Mucosa of gallbladder (tissue), 1 donor: ENCODE data around the gene EPS15. TPM values are rescaled to one million over a fixed set of nuclear protein-coding genes. Genes with fewer than 3 reads are reported as not detected.
"Not testable (repeated sequence)": the region's sequence is repeated elsewhere in the genome, so short reads cannot be mapped to it uniquely, and the experiment has no call there.

Experiments
- DNase-seq: peaks from one replicate; pipeline ENCODE4 v3.0.0-alpha.2; 2020; ENCODE audit warnings: low spot score
- total RNA-seq: library from RNA; stranded (reverse); gene quantifications from one replicate; pipeline ENCODE4 v1.2.1, GENCODE V29; 2021
- donor health status: DM: no; HTN: no; CAD: no.

Gene EPS15
- total RNA-seq: 67.0 TPM

- DNase-seq: peak; percentile 89
These were observed at the start of gene EPS15 for GRCh38 chr1:51519048-51519864. Gene EPS15, minus strand, starts transcription at chr1:51519266. Its CDS starts 35 bp downstream, at chr1:51519231.

- no peak for DNase-seq
These were observed 49.3 kb upstream of the EPS15 start for GRCh38 chr1:51568231-51568935.

- DNase-seq: no peak
These were observed 48.6 kb upstream of the EPS15 start for GRCh38 chr1:51567653-51568052.

GRCh38 chr1:51566260-51566659, 47.2 kb upstream of the EPS15 start:
- no peak for DNase-seq

- no peak for DNase-seq
These were observed 45.9 kb upstream of the EPS15 start for GRCh38 chr1:51565009-51565408.

GRCh38 chr1:51564124-51564523, 45.1 kb upstream of the EPS15 start:
- no peak for DNase-seq

GRCh38 chr1:51561702-51562101, 42.6 kb upstream of the EPS15 start:
- DNase-seq: no peak

DNA sequence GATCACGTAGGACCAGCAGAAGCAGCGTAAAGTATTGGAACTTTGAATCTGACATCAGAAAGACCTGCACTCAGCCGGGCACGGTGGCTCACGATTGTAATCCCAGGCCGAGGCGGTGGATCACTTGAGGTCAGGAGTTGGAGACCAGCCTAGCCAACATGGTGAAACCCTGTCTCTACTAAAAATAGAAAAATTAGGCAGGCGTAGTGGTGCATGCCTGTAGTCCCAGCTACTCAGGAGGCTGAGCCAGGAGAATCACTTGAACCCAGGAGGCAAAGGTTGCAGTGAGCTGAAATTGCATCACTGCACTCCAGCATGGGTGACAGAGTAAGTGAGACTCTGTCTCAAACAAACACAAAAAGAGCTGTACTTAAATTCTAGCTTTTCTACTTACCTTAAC, 41.8 kb upstream of the EPS15 start:
- DNase-seq: not testable (repeated sequence)

GRCh38 chr1:51560034-51560433, 41.0 kb upstream of the EPS15 start:
- DNase-seq: no peak

DNA sequence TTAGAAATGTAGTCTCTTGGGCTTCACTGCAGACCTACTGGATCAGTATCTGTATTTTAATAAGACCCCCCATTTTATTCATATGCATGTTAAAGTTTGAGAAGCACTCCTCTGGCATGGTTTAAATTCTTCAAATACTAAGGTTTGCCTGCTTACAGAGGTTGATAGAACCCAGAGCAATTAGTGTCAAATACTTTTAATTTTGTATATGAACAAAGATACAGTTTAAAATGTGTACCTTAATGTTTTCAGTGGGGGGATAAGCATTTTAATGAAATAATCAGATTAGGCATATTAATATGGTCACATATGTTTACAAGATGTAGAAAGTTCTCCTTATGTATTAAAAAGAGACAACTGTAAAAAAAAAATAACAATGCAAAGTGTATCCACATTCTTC, 40.4 kb upstream of the EPS15 start:
- no peak for DNase-seq

DNA sequence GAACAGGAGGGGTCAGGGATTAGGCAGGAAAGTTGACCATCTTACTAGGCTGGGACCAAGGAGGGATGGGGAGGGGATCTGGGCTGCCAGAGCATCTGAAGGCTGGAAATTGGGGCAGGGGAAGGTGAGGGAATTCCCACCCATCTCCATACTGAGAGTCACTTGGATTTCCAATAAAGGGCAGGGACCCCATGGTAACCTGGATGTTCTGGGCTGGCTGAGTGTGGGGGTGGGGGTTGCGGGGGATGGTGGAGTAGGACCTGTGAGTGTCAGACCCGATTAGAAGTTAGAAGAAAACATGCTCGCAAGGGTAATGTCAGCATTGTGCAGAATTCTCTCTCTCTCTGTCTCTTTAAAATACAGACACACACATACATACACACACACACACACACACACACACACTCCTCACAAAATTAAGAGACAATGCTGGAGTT, 40.0 kb upstream of the EPS15 start:
- no peak for DNase-seq

GRCh38 chr1:51558375-51558924, 39.4 kb upstream of the EPS15 start:
- DNase-seq: no peak

DNA sequence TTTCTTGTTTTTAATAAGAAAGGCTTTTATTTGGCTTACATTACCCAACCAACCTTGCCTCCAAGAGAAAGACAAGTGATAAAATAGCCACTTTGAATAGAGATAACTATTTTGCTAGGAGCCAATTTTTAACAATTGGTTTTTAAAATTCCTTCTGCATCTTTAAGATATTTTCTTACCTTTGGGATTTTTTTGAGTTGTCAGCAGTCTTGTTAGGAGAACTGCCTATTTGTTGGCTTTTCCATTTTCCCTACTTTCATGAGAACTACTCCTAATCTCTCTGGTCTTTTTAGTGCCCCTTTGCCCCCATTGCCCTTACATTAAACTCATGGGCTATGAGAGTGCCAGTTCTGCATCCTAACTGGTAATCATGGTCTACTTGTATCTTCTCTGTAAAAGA, 38.1 kb upstream of the EPS15 start:
- DNase-seq: no peak

- DNase-seq: no peak
These were observed 37.0 kb upstream of the EPS15 start for GRCh38 chr1:51555866-51556619.

- no peak for DNase-seq
These were observed 34.8 kb upstream of the EPS15 start for GRCh38 chr1:51553911-51554310.

DNA sequence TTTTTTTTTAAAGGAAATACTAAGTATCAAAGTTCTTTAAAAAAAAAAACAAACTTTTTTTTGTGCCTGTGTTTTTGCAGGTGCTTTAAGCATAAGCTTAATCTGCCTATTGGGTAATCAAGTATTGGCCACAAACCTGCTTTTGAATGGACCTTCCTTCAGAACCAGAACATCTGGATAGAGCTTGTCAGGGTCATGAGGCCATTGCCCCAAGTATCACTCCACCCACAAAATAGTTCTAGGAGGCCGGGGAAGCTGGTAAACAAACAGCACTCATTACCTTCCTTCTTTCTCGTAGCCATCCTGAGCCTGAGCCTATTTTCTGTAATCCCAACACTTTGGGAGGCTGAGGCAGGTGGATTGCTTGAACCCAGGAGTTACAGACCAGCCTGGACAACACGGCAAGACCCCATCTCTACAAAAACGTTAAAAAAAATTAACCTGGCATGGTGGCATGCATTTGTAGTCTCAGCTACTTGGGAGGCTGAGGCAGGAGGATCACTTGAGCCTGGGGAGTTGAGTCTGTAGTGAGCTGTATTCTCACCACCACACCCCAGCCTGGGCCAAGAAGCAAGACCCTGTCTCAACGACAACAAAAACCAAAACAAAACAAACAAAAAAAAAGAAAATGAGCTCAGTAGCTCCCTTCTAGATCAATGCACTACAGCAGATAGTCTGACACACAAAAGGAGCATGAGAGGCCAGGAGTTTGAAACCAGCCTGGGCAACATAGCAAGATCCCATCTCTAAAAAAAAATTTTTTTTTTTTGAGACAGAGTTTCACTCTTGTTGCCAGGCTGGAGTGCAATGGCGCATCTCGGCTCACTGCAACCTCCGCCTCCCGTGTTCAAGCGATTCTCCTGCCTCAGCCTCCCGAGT, 34.1 kb upstream of the EPS15 start:
- no peak for DNase-seq

- no peak for DNase-seq
These were observed 32.8 kb upstream of the EPS15 start for GRCh38 chr1:51551848-51552296.

DNA sequence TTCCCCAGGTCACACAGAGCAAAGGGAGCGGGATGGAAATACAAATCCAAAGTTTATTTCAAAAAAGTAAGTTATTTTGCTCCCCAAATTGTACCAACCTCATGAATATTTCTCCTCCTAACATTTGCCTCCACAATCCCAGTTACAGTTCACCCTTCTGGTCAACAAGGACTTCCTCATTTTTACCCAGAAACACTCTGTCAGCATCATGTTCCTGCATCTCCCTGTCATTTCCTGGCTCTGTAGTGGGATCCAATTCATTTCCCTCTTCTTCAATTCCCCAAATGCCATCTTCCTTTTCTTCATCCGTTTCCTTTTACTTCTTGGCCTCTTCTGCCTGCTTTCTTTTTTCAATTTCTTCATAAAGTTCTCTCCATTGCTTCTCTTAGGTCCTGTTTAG, 32.0 kb upstream of the EPS15 start:
- no peak for DNase-seq

GRCh38 chr1:51549901-51550300, 30.8 kb upstream of the EPS15 start:
- DNase-seq: no peak

DNA sequence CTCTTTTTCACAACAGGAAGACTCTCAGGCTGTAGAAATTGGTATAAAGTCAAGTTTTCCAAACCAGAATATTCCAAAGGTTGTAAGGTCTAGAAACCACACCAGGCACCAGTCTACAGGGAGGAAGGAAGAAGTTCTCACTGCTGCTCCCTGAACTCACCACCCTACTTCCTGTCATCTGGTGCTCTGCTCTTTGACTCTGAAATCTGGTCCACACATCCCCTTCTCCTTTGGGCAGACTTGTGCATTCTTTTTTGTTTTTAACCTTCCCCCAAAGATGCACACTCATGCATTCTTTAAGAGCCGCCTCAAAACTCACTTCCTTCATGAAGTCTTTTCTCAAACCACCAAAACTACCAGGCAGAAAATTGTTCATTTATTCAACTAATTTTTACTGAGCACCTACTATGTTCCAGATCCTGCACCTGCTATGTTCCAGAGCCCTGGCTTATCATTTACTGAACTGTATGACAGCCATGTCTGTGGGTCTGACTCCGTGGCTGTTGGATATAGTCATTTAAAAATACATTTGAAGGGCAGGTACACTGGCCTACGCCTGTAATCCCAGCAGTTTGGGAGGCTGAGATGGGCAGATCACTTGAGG, 30.1 kb upstream of the EPS15 start:
- DNase-seq: no peak

DNA sequence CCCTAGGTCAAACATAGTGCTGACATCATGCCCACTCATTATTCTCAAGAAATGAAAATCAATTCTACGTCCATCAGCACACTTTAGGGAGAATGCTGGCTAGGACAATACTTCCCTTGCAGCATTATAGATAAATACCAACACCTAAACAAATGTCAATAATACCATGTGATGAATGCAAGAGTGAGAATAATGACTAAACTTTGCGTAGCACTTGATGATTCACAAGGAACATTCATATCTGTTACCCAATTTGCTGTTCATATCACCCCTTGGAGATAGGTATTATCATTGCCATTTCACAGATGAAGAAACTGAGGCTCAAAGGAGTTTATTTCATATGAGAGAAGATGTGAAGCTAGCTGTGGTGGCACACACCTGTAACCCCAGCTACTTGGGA, 24.8 kb upstream of the EPS15 start:
- DNase-seq: no peak
